Spleen (tissue), 11 donors: ENCODE results near the gene SCAMP5. TPM values are rescaled to one million over a fixed set of nuclear protein-coding genes. Genes with fewer than 3 reads are reported as not detected.

Experiments used
- DNase-seq: peaks from one replicate; pipeline ENCODE4 v3.0.0-alpha.2; 2020
- H3K27ac ChIP-seq, 8 donors: fragments of 200-600 bp; sonication (generic) in 7 of 8; 1 replicate in 4 of 8; 2 replicates in 4 of 8; pipeline versions ENCODE4 v1.5.0 to v1.8.0; 2016 to 2021; ENCODE audit warnings: inconsistent platforms in 4 of 8, mild to moderate bottlenecking in 4 of 8, moderate library complexity in 1 of 8
- H3K27me3 ChIP-seq, 7 donors: fragments of 200-600 bp; sonication (generic) in 6 of 7; replicated peaks in 1 of 7; 1 replicate in 4 of 7; 2 replicates in 3 of 7; pipeline versions ENCODE4 v1.5.0 to v1.8.0; 2016 to 2021; ENCODE audit warnings: inconsistent platforms in 3 of 7, mild to moderate bottlenecking in 1 of 7
- H3K36me3 ChIP-seq, 6 donors: fragments of 200-600 bp; sonication (generic) in 5 of 6; 1 replicate in 4 of 6; 2 replicates in 2 of 6; pipeline versions ENCODE4 v1.5.0 to v1.8.0; 2016 to 2021; ENCODE audit warnings: inconsistent platforms in 2 of 6
- H3K4me1 ChIP-seq, 6 donors: fragments of 200-600 bp; sonication (generic) in 5 of 6; 1 replicate in 3 of 6; 2 replicates in 3 of 6; pipeline versions ENCODE4 v1.5.0 to v1.8.0; 2016 to 2021; ENCODE audit warnings: inconsistent platforms in 3 of 6
- H3K4me3 ChIP-seq, 8 donors: fragments of 200-600 bp; sonication (generic) in 7 of 8; 1 replicate in 4 of 8; 2 replicates in 4 of 8; pipeline versions ENCODE4 v1.5.0 to v1.8.0; 2016 to 2021; ENCODE audit warnings: inconsistent platforms in 4 of 8, mild to moderate bottlenecking in 4 of 8, moderate library complexity in 2 of 8
- H3K9me3 ChIP-seq, 8 donors: fragments of 200-600 bp; sonication (generic) in 7 of 8; 1 replicate in 4 of 8; 2 replicates in 4 of 8; pipeline versions ENCODE4 v1.5.0 to v1.8.0; 2016 to 2021; ENCODE audit warnings: inconsistent platforms in 4 of 8
- POLR2A ChIP-seq, 3 donors: fragments of 450-650 bp; IDR thresholded peaks; one replicate each; pipeline ENCODE4 v1.5.1; 2017; ENCODE audit warnings: antibody characterized with exemption in 3 of 3, mild to moderate bottlenecking in 1 of 3
- POLR2AphosphoS5 ChIP-seq, 3 donors: sonication (generic); formaldehyde crosslinking; IDR thresholded peaks; one replicate each; pipeline ENCODE4 v1.5.1; 2017; ENCODE audit warnings: antibody characterized with exemption in 3 of 3
- WGBS, 5 donors: extraction: QIAGEN DNeasy Blood & Tissue Kit in 3 of 5; methylation state at CpG; one replicate each; pipeline versions ENCODE4 v1.1.5 to v1.1.7; 2013 to 2018; 5-methylcytosine and 5-hydroxymethylcytosine counted together
- intact Hi-C: fragments of 100-400 bp; cut with DNase I; formaldehyde crosslinking; loops from one replicate; pipeline ENCODE4 v1.15.0; 2023; ENCODE audit warnings: low total_unique reads
- polyA plus RNA-seq, 3 donors: library from polyadenylated mRNA; stranded (reverse); fragments of 200-250 nt; gene quantifications; one replicate each; pipeline ENCODE4 v1.2.1, GENCODE V29; 2013
- total RNA-seq, 7 donors: library from RNA; depleted of rRNA in 3 of 7; stranded (reverse); fragments of >200 nt in 3 of 7; fragmentation: NEBNext Ultra II Directional in 4 of 7; extraction: Animal tissue kit (Norgen Biotek cat#: 25700) in 4 of 7; gene quantifications; one replicate each; pipeline versions ENCODE4 v1.1.0 to v1.2.1, GENCODE V29; 2016 to 2021
- TF ChIP-seq, protein P1 (sequence below), 11 experiments: fragments of 200-600 bp in 7 of 11; fragments of 450-650 bp in 4 of 11; sonication (generic) in 4 of 11; IDR thresholded peaks in 8 of 11; conservative IDR thresholded peaks in 3 of 11; 1 replicate in 7 of 11; 2 replicates in 4 of 11; pipeline versions ENCODE4 v1.4.0 to v1.8.0; 2016 to 2021; ENCODE audit warnings: antibody characterized with exemption in 11 of 11, inconsistent platforms in 4 of 11, mild to moderate bottlenecking in 1 of 11
- donor health status: healthy with polysubstance abuse.
- donor health status: DM: no; HTN: no; CAD: no; lungs with moderate emphysema.
- donor health status: DM: no; HTN: no; CAD: no.
- donor health status: Bipolar disorder and iron deficiency.
- donor health status: healthy.
- donor health status: DM: no; HTN: no; CAD: no.
- donor health status: DM: yes; HTN: yes; CAD: no.

The SCAMP5 gene
- total and polyA plus RNA-seq, 10 donors = 1.8 to 20.0 (median 8.0) TPM

DNA sequence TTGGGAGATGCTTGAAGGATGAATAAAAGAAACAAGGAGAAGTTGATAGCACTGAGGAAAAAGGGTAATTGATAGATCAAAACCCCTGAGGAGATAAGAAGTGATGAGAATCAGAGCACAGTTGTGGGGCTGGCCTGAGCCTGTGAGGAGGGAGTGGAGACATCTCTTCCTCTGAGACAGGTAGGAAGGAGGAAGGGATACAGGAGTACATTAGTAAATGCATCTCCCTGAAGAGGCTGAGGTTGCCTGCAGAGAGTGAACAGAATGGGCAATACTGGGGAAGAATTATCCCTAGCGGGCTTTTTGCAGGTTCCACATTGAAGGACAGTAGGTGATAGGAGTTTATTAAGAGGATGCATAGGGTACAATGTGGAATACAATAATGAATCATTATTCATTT is 17.3 kb upstream of the SCAMP5 start:
- Histone ChIP-seq H3K36me3 (no peaks in the 10 kb centered on the region), H3K27ac (no peak overlapping the region), H3K27me3 (peaks cover 0 to 61% (median 0%) of the 10 kb centered on the region in 7 donors), H3K4me3 (no peak overlapping the region), H3K9me3 (no peaks in the 10 kb centered on the region), H3K4me1 (no peaks in the 10 kb centered on the region)
- TF ChIP-seq POLR2A (IDR thresholded peaks at IDR 0.05) (no peak), POLR2AphosphoS5 (IDR thresholded peaks at IDR 0.05) (no peak)
- TF ChIP-seq, protein P1, sequence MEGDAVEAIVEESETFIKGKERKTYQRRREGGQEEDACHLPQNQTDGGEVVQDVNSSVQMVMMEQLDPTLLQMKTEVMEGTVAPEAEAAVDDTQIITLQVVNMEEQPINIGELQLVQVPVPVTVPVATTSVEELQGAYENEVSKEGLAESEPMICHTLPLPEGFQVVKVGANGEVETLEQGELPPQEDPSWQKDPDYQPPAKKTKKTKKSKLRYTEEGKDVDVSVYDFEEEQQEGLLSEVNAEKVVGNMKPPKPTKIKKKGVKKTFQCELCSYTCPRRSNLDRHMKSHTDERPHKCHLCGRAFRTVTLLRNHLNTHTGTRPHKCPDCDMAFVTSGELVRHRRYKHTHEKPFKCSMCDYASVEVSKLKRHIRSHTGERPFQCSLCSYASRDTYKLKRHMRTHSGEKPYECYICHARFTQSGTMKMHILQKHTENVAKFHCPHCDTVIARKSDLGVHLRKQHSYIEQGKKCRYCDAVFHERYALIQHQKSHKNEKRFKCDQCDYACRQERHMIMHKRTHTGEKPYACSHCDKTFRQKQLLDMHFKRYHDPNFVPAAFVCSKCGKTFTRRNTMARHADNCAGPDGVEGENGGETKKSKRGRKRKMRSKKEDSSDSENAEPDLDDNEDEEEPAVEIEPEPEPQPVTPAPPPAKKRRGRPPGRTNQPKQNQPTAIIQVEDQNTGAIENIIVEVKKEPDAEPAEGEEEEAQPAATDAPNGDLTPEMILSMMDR (IDR thresholded peaks at IDR 0.05 in 8 of 11, conservative IDR thresholded peaks at IDR 0.05 in 3 of 11) = no peak
- 91 to 95% (median 94%) methylated on average over 1 of the region's 1 CpG for WGBS, 5 donors
- intact Hi-C loops = no loop called here
- peak; percentile 6 for DNase-seq

GRCh38 chr15:74978503-74978902 is 16.9 kb upstream of the SCAMP5 start:
- no peaks in the 10 kb centered on the region for H3K9me3 ChIP-seq
- no peak overlapping the region for H3K27ac ChIP-seq
- H3K4me3 ChIP-seq = no peak overlapping the region
- no peaks in the 10 kb centered on the region for H3K36me3 ChIP-seq
- DNase-seq = peak; percentile 46
- peaks cover 0 to 58% (median 0%) of the 10 kb centered on the region in 7 donors for H3K27me3 ChIP-seq
- no peaks in the 10 kb centered on the region for H3K4me1 ChIP-seq
- no peak for TF ChIP-seq POLR2A (IDR thresholded peaks at IDR 0.05)
- intact Hi-C loops = no loop called here
- WGBS, 5 donors = 31 to 44% (median 38%) methylated on average over 3 of the region's 3 CpGs

DNA sequence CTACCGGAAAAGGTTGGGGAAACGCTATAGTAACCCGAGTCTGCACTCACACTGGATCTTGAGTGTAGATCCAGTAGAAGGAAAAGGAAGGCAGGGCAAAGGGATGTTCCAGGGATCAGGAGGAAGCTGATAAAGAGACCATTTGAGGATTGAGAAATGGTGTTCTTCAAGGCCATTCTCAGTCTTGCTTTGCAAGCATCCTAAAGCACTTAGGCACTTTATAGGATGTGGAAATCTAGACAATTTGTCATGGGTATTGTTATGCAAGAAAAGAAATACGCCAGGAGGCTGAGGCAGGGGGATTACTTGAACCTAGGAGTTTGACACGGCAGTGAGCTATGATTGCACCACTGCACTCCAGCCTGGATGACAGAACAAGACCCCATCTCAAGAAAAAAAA is 13.2 kb upstream of the SCAMP5 start:
- H3K9me3 ChIP-seq = no peaks in the 10 kb centered on the region

GRCh38 chr15:74983725-74984231 is 11.6 kb upstream of the SCAMP5 start:
- no peaks in the 10 kb centered on the region for H3K9me3 ChIP-seq
- peaks cover 0 to 49% (median 0%) of the 10 kb centered on the region in 7 donors for H3K27me3 ChIP-seq
- H3K4me3 ChIP-seq = no peak overlapping the region
- whole genome bisulfite sequencing, 5 donors = 26 to 40% (median 29%) methylated on average over 4 of the region's 4 CpGs
- no peak for TF ChIP-seq POLR2A (IDR thresholded peaks at IDR 0.05)
- TF ChIP-seq, protein P1 (IDR thresholded peaks at IDR 0.05 in 8 of 11, conservative IDR thresholded peaks at IDR 0.05 in 3 of 11) = no peak
- TF ChIP-seq POLR2AphosphoS5 (IDR thresholded peaks at IDR 0.05) = no peak
- no peaks in the 10 kb centered on the region for H3K36me3 ChIP-seq
- no peaks in the 10 kb centered on the region for H3K4me1 ChIP-seq
- DNase-seq = peak; percentile 10
- H3K27ac ChIP-seq = no peak overlapping the region
- intact Hi-C loops = no loop called here

More for the DNA sequence above, 13.2 kb upstream of the SCAMP5 start:
- DNase-seq = peak; percentile 2
- H3K36me3 ChIP-seq = no peaks in the 10 kb centered on the region
- no peak overlapping the region for H3K27ac ChIP-seq
- H3K4me3 ChIP-seq = no peak overlapping the region
- TF ChIP-seq, protein P1 (IDR thresholded peaks at IDR 0.05 in 8 of 11, conservative IDR thresholded peaks at IDR 0.05 in 3 of 11) = no peak
- TF ChIP-seq POLR2AphosphoS5 (IDR thresholded peaks at IDR 0.05) = no peak
- TF ChIP-seq POLR2A (IDR thresholded peaks at IDR 0.05) = no peak
- intact Hi-C loops = no loop called here
- no peaks in the 10 kb centered on the region for H3K4me1 ChIP-seq
- peaks cover 0 to 49% (median 0%) of the 10 kb centered on the region in 7 donors for H3K27me3 ChIP-seq
- 52 to 65% (median 59%) methylated on average over 5 of the region's 5 CpGs for WGBS, 5 donors
